Measurements from ENCODE around the gene TUBGCP2.

The TUBGCP2 gene

GRCh38 chr10:133278577-133279265 lies 30.0 kb downstream of the TUBGCP2 start:
- DNase-seq (ENCODE audit: low read depth) = no peak

GRCh38 chr10:133277993-133278576 lies 30.6 kb downstream of the TUBGCP2 start:
- DNase-seq (ENCODE audit: low read depth) = no peak

GRCh38 chr10:133277277-133277992 lies 31.2 kb downstream of the TUBGCP2 start:
- DNase-seq (ENCODE audit: low read depth) = no peak

- no peak for DNase-seq (ENCODE audit: low read depth)
These were observed 32.1 kb downstream of the TUBGCP2 start, which contains the start of gene ADAM8 for GRCh38 chr10:133276435-133277201. Gene ADAM8 (minus strand): TSS chr10:133276868. CDS start chr10:133276817, 51 bp downstream.

GRCh38 chr10:133276100-133276434 lies 32.6 kb downstream of the TUBGCP2 start:
- DNase-seq (ENCODE audit: low read depth) = no peak

- DNase-seq (ENCODE audit: low read depth) = no peak
These were observed 33.0 kb downstream of the TUBGCP2 start for GRCh38 chr10:133275684-133276092.

- no peak for DNase-seq (ENCODE audit: low read depth)
These were observed 33.7 kb downstream of the TUBGCP2 start for GRCh38 chr10:133274751-133275683.

- DNase-seq (ENCODE audit: low read depth) = no peak
These were observed 35.0 kb downstream of the TUBGCP2 start for GRCh38 chr10:133273534-133274143.

- no peak for DNase-seq (ENCODE audit: low read depth)
These were observed 35.7 kb downstream of the TUBGCP2 start for GRCh38 chr10:133272964-133273420.

- DNase-seq (ENCODE audit: low read depth) = no peak
These were observed 36.2 kb downstream of the TUBGCP2 start for GRCh38 chr10:133272301-133272963.

GRCh38 chr10:133271521-133272300 lies 37.0 kb downstream of the TUBGCP2 start:
- no peak for DNase-seq (ENCODE audit: low read depth)

- DNase-seq (ENCODE audit: low read depth) = no peak
These were observed 37.8 kb downstream of the TUBGCP2 start for GRCh38 chr10:133270773-133271297.

- no peak for DNase-seq (ENCODE audit: low read depth)
These were observed 38.5 kb downstream of the TUBGCP2 start for GRCh38 chr10:133270204-133270603.

- DNase-seq (ENCODE audit: low read depth) = no peak
These were observed 39.3 kb downstream of the TUBGCP2 start for GRCh38 chr10:133269367-133269766.

- DNase-seq (ENCODE audit: low read depth) = no peak
These were observed 40.1 kb downstream of the TUBGCP2 start for GRCh38 chr10:133268532-133268931.

GRCh38 chr10:133267829-133268228 lies 40.8 kb downstream of the TUBGCP2 start:
- no peak for DNase-seq (ENCODE audit: low read depth)

GRCh38 chr10:133267293-133267692 lies 41.4 kb downstream of the TUBGCP2 start:
- DNase-seq (ENCODE audit: low read depth) = no peak

- no peak for DNase-seq (ENCODE audit: low read depth)
These were observed 42.4 kb downstream of the TUBGCP2 start for GRCh38 chr10:133266056-133266795.
